Activated T-helper 17 cell treated with anti-CD3 and anti-CD28 coated beads, Interleukin-2, amount 50 U/mL, for 72 hours (primary cell): ENCODE results near the gene CA7. TPM values are rescaled to one million over a fixed set of nuclear protein-coding genes. Genes with fewer than 3 reads are reported as not detected.
A peak's percentile ranks its signal among the peaks of the same experiment; 100 is the strongest.
"Not testable (repeated sequence)": the region's sequence is repeated elsewhere in the genome, so short reads cannot be mapped to it uniquely, and the experiment has no call there.

Experiments
- ATAC-seq: fragments of 150-1000 bp; cut with Tn5 transposase; replicated peaks from 2 replicates; pipeline ENCODE4 v1.10.0; 2021; ENCODE audit warnings: mild to moderate bottlenecking, moderate library complexity
- H3K27ac Mint-ChIP-seq: one replicate; pipeline ENCODE4 v1.8.0; 2022; ENCODE audit warnings: mixed read lengths
- H3K27me3 Mint-ChIP-seq: one replicate; pipeline ENCODE4 v1.8.0; 2022; ENCODE audit warnings: mixed read lengths
- H3K36me3 Mint-ChIP-seq: one replicate; pipeline ENCODE4 v1.8.0; 2022; ENCODE audit warnings: low read depth, mild to moderate bottlenecking, mixed read lengths
- H3K4me1 Mint-ChIP-seq: one replicate; pipeline ENCODE4 v1.8.0; 2022; ENCODE audit warnings: mixed read lengths
- H3K4me3 Mint-ChIP-seq: one replicate; pipeline ENCODE4 v1.8.0; 2022; ENCODE audit warnings: mild to moderate bottlenecking, mixed read lengths
- H3K9me3 Mint-ChIP-seq: one replicate; pipeline ENCODE4 v1.8.0; 2022; ENCODE audit warnings: mixed read lengths
- total RNA-seq, 2 donors: library from RNA; stranded (reverse); gene quantifications; one replicate each; pipeline ENCODE4 v1.2.3, GENCODE V29; 2022

Gene CA7
- total RNA-seq, 2 donors from 2014 or later, result not detected

DNA sequence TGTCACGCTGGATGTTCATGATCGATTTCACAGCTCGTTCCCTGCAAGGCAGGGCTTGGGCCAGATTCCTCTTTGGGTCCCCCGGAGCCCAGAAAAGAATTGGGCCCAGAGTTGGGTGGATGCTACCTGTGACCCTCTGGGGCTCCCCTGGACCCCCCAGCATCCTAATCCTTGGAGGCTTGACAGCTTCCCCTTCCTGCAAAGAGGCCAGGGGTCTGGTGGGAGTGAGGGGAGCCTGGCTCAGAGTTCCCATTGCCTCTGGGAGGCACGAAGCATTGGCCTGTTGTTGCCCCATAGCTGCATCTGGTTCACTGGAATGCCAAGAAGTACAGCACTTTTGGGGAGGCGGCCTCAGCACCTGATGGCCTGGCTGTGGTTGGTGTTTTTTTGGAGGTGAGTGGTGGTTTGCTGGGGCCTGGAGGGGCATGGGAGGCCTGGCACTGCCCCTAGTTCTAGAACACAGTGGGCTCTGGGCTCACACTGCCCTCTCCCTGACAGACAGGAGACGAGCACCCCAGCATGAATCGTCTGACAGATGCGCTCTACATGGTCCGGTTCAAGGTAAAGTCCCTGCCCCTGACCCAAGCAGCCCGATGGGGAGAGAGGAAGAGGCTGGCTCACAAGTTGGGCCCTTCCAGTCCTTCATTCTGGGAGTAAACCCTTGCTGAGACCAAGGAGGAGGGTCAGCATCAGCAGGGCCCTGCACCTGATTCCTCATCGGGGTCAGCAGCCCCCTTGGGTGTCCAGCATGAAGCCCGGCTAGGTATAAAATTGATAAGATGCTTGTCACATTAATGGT lies 7.2 kb downstream of the CA7 start:
- Mint-ChIP-seq H3K27ac (no peak overlapping the region), H3K9me3 (no peaks in the 10 kb centered on the region), H3K4me3 (no peak overlapping the region), H3K4me1 (no peaks in the 10 kb centered on the region), H3K36me3 (no peaks in the 10 kb centered on the region), H3K27me3 (peaks cover 5% of the 10 kb centered on the region)
- no peak for ATAC-seq

DNA sequence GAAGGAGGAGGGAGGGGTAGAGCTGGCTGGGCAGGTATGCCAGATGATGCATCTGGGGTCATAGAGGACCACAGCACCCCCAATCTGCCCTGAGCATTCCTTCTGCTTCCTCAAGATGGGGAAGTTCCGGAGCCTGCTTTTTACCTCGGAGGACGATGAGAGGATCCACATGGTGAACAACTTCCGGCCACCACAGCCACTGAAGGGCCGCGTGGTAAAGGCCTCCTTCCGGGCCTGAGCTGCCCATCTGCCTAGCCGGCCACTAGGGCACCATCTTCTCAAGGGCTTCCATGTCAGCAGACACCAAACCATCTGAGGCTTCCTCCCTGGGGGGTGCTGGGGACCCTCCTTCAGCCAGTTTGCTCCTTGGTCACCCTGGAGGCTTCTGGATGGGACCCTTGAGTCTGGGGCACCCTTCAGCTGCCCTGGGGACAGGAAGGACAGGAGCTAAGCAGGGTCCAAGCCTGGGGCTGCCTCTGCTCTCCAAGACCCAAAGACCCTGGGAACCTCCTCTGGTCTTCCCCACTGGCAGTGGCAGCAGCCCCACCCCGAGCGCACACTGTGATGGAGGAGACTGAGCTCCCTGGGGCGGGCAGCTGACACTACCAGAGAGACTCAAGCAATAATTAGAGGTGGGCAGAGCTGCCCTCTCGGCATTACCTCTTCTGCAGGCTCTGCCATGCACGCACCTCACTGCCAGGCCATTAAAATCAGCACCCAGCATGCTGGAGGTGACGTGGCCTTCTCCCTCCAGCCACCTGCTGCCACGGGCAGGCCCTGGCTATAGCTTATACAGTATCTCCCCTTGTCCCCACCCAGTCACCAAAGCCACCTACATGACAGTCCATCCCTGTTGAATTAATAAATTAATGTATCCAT lies 9.3 kb downstream of the CA7 start:
- ATAC-seq, result no peak
- Mint-ChIP-seq H3K27ac (no peak overlapping the region), H3K27me3 (peaks cover 3% of the 10 kb centered on the region), H3K4me1 (no peaks in the 10 kb centered on the region), H3K4me3 (no peak overlapping the region), H3K36me3 (no peaks in the 10 kb centered on the region), H3K9me3 (no peaks in the 10 kb centered on the region)

DNA sequence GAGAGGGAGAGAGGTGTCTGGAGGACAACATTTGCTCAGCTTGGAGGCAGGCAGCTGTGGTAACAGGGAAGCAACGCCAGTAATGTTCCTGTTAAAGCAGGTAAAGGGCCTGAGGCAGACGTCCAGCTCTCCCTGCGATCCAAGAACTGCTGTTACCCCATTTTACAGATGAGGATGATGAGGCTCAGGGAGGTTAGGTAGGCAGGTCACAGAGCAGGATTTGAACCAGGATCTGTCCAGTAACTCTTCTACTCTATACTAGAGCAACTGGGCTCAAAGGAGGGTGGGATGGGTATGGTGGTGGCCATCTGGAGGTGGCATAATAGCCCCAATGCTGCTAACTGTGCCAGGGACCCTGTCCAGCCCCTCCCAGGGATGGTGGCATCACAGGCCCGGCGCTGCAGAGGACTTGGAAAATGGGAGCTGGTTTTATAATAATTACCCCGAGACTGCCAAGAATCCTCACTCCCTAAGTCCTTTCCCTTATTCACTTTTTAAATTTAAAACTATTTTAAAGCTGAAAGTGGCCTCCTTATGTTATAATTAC lies 12.0 kb downstream of the CA7 start:
- H3K27ac Mint-ChIP-seq, result no peak overlapping the region
- no peak for ATAC-seq
- H3K36me3 Mint-ChIP-seq, result no peaks in the 10 kb centered on the region
- H3K4me1 Mint-ChIP-seq, result no peaks in the 10 kb centered on the region
- no peaks in the 10 kb centered on the region for H3K27me3 Mint-ChIP-seq
- H3K4me3 Mint-ChIP-seq, result no peak overlapping the region
- no peaks in the 10 kb centered on the region for H3K9me3 Mint-ChIP-seq

DNA sequence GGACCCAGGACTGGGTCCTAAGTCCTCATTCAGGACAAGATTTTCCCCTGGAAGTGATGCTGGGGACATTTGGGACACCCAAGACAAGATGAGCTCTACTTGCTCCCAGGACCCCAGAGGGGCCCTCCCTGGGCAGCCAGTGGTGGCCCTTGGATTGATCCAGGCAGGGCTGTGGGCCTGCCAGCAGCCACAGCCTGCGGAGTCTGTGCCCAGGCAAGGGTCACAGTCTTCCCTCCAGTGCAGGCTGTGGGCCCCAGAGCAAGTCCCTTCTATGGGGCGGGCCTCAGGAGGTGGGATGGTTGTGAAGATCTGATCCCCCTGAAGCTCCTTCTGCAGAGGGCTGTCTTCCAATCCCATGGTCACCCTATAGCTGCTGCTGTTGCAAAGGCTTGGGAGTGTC lies 12.6 kb downstream of the CA7 start:
- H3K27ac Mint-ChIP-seq, result no peak overlapping the region
- no peak for ATAC-seq
- H3K4me3 Mint-ChIP-seq, result no peak overlapping the region
- H3K27me3 Mint-ChIP-seq, result no peaks in the 10 kb centered on the region
- no peaks in the 10 kb centered on the region for H3K9me3 Mint-ChIP-seq
- H3K36me3 Mint-ChIP-seq, result no peaks in the 10 kb centered on the region
- no peaks in the 10 kb centered on the region for H3K4me1 Mint-ChIP-seq

DNA sequence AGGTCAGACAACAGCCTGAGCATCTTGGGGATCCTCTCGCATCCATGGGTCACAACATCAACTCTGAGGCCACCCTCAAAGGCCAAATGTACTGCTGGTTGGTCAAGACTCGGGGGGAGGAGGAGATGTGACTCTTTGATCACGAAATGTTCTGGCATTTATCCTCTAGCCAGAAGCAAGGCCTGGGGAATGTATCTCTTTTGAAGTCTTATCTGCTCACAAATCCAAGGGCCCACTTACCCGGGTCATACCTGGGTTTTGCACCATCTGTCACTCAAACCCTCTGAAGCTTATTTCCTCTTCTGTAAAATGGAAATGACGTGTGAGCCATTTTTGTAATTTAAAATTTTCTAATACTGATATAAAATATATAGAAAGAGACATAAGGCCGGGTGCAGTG lies 13.2 kb downstream of the CA7 start:
- no peak overlapping the region for H3K4me3 Mint-ChIP-seq
- H3K27ac Mint-ChIP-seq, result no peak overlapping the region
- ATAC-seq, result no peak
- no peaks in the 10 kb centered on the region for H3K4me1 Mint-ChIP-seq
- no peaks in the 10 kb centered on the region for H3K36me3 Mint-ChIP-seq
- H3K9me3 Mint-ChIP-seq, result no peaks in the 10 kb centered on the region
- no peaks in the 10 kb centered on the region for H3K27me3 Mint-ChIP-seq

DNA sequence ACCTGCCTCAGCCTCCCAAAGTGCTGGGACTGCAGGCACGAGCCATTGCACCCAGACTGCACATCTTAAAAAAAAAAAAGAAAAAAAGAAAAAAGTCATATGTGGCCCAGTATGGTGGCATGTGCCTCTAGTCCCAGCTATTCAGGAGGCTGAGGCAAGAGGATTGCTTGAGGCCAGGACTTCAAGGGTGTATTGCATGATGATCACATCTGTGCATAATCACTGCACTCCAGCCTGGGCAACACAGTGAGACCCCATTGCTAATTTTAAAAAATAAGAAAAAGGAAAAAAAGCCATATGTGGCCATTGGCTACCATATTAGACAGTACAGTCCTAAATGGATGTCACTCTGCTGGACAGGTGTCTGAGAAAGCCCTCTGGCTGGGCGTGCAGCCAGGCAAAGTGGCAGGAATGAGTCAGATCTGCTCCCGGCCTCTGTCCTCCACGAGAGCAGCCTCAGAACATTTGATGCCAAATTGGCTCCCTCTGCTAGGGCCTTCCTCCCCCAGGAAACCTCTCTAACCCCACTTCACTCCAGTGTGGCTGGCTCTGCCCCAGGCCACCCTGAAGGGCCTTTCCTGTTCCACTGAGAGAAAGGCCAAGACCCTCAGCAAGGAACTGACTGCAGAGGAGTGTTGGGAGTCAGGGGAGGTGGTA lies 14.7 kb downstream of the CA7 start:
- no peak for ATAC-seq
- no peaks in the 10 kb centered on the region for H3K27me3 Mint-ChIP-seq
- no peak overlapping the region for H3K4me3 Mint-ChIP-seq
- H3K27ac Mint-ChIP-seq, result no peak overlapping the region
- no peaks in the 10 kb centered on the region for H3K36me3 Mint-ChIP-seq
- H3K4me1 Mint-ChIP-seq, result no peaks in the 10 kb centered on the region
- H3K9me3 Mint-ChIP-seq, result no peaks in the 10 kb centered on the region

DNA sequence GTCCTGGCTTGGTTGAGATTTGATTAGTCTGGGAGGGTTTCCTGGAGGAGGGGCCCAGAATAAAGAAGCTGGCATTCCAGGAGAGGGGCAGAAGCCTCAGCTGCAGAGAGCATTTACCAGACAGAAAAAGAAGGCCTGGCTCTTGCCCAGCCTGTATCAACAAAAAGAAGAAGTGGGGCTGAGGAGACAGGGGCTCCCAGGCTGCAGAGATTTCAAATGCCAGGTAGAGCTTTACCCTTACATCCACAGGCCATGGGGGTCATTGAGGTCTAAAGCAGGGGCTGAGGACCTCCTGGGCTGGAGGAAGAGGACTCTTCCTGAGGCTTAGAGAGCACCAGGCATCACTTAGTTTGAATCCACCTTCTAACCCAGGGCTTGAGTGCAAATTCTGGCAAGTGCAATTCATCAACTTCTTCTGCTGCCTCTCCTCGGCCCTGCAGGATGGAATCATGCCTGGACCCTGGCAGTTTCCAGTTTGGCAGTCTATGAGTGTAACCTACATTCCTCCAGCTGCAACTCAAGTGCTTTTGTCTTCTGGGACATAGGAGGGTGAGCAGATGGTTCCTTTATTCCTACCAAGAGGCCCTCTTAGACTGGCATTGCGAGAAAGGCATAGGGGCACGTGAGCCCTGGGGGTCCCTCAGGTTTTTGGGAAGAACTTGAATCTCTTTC lies 15.3 kb downstream of the CA7 start:
- H3K27me3 Mint-ChIP-seq, result no peaks in the 10 kb centered on the region
- H3K27ac Mint-ChIP-seq, result no peak overlapping the region
- no peaks in the 10 kb centered on the region for H3K36me3 Mint-ChIP-seq
- H3K9me3 Mint-ChIP-seq, result no peaks in the 10 kb centered on the region
- no peak for ATAC-seq
- no peak overlapping the region for H3K4me3 Mint-ChIP-seq
- H3K4me1 Mint-ChIP-seq, result no peaks in the 10 kb centered on the region

DNA sequence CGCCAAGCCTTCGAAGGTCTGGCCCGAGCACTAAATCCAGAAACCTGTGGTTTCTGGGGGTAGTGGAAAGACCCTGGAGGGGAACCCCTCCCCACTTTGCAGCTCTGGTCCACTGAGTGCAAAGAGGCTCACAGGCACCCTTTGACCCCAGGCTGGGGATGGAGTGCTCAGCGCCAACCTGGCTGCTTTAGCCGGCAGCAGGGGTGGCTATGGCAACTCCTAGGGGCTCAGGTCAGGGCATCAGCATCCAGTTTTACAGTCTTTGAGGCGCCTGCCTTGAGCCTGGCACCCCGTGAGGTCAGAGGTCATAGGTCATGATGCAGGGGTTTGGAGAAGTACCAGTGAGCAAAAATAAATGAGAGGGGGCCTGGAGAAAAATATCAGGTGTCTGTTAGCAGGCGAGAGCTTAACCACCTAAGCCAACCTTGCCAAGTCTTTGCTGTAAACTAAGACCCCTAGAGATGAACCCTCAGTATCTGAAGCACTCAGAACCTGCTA lies 17.9 kb downstream of the CA7 start:
- H3K4me1 Mint-ChIP-seq, result no peaks in the 10 kb centered on the region
- no peaks in the 10 kb centered on the region for H3K27me3 Mint-ChIP-seq
- no peak overlapping the region for H3K4me3 Mint-ChIP-seq
- H3K27ac Mint-ChIP-seq, result no peak overlapping the region
- ATAC-seq, result no peak
- no peaks in the 10 kb centered on the region for H3K36me3 Mint-ChIP-seq
- no peaks in the 10 kb centered on the region for H3K9me3 Mint-ChIP-seq

DNA sequence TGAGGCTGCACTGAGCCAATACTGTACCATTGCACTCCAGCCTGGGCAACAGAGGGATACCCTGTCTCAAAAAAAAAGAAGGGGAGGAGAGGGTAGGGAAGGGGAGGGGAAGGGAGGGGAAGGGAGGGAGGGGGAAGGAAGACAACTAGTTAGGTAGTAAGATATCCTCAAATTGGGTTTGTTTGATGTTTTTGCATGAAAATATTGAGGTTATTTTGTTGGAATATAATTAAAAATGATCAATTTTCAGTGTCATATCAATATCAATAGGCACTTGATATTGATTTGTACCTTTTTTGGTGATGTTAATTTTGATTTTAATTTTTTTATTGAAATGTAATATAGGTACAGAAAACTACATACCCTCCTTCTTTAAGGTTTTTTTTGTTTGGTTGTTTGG lies 19.5 kb downstream of the CA7 start:
- Mint-ChIP-seq H3K27ac (no peak overlapping the region), H3K4me1 (peaks cover 6% of the 10 kb centered on the region), H3K9me3 (no peaks in the 10 kb centered on the region), H3K4me3 (no peak overlapping the region), H3K27me3 (no peaks in the 10 kb centered on the region), H3K36me3 (no peaks in the 10 kb centered on the region)
- no peak for ATAC-seq

DNA sequence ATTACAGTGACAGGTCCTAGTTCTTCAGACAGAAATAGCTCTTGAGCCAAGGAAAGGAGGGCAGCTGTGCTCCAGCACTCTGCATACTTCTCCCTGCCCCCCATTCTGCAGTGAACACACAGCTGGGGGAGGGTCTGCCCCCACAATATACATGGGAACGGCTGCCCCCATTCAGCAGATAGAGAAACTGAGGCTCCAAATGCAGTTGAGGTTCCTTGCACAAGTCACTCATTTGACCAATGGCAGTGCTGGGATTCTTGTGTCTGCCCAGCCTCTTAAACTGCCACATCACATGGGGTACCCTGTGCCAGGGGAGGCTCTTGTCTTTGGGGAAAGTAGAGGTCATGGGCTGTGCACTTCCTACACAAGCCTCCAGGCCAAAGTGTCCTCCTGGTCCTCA lies 25.2 kb downstream of the CA7 start:
- no peak overlapping the region for H3K4me3 Mint-ChIP-seq
- H3K9me3 Mint-ChIP-seq, result no peaks in the 10 kb centered on the region
- no peak for ATAC-seq
- no peaks in the 10 kb centered on the region for H3K27me3 Mint-ChIP-seq
- peaks cover 24% of the 10 kb centered on the region for H3K4me1 Mint-ChIP-seq
- H3K27ac Mint-ChIP-seq, result no peak overlapping the region
- peaks cover 11% of the 10 kb centered on the region for H3K36me3 Mint-ChIP-seq

DNA sequence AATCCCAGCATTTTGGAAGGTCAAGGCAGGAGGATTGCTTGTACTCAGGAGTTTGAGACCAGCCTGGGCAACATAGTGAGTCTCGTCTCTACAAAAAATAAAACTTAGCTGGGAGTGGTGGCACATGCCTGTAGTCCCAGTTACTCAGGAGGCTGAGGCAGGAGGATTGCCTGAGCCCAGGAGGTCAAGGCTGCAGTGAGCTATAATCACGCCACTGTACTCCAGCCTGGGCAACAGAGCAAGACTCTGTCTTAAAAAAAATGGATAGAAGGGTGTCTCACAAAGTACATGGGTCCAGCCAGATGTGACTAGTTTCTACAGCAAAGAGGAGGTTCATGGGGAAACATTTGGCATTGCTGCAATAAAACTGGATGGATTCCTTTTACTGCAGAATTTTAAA lies 27.1 kb downstream of the CA7 start:
- not testable (repeated sequence) for H3K9me3 Mint-ChIP-seq, H3K27ac Mint-ChIP-seq, ATAC-seq, H3K27me3 Mint-ChIP-seq, H3K4me3 Mint-ChIP-seq
- peaks cover 33% of the 10 kb centered on the region for H3K4me1 Mint-ChIP-seq
- peaks cover 14% of the 10 kb centered on the region for H3K36me3 Mint-ChIP-seq

DNA sequence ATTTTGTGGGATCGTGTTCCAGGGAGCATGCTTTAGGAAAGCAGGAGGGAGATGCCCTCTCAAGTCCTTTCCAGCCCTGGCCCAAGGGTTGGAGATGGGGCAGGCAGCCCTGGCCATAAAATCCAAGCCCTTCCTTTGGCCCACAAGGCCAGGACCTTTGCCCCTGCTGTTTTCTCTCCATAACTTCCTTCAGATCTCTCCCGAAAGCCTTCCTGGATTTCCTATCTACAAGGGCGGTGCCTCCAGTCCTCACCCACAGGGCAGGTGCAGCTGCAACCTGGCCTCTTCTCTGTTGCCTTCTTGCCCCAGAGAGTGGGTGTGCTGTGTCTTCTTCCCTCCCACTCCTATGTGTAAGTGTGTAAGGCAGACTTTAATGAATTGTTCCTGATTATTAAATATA lies 27.6 kb downstream of the CA7 start:
- H3K4me1 Mint-ChIP-seq, result peaks cover 34% of the 10 kb centered on the region
- peaks cover 14% of the 10 kb centered on the region for H3K36me3 Mint-ChIP-seq

DNA sequence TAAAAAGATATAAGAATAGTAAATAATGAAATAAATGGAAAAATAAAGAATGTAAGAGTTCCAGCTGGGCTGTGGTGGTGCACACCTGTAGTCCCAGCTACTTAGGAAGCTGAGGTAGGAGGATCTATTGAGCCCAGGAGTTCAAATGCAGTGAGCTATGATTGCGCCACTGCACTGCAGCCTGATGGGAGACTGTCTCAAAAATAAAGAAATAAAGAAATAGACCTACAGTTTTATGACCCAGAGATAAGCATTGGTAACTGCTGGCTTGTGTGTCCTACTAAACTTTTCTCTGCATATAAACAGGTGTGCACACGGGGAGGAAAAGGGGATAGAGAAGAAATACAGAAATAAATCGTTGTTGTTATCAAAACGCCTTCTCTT lies 28.3 kb downstream of the CA7 start:
- ATAC-seq, result no peak
- peak overlapping the region; percentile 84 for H3K27ac Mint-ChIP-seq
- no peaks in the 10 kb centered on the region for H3K27me3 Mint-ChIP-seq
- H3K9me3 Mint-ChIP-seq, result peaks cover 5% of the 10 kb centered on the region
- peak overlapping the region; percentile 88 for H3K4me3 Mint-ChIP-seq
- H3K4me1 Mint-ChIP-seq, result peaks cover 33% of the 10 kb centered on the region
- peaks cover 14% of the 10 kb centered on the region for H3K36me3 Mint-ChIP-seq

More for the DNA sequence above, 27.6 kb downstream of the CA7 start:
- ATAC-seq, result no peak
- peak overlapping the region; percentile 88 for H3K4me3 Mint-ChIP-seq
- H3K9me3 Mint-ChIP-seq, result peaks cover 5% of the 10 kb centered on the region
- H3K27ac Mint-ChIP-seq, result no peak overlapping the region
- no peaks in the 10 kb centered on the region for H3K27me3 Mint-ChIP-seq
